CD8-positive, alpha-beta memory T cell (primary cell): ENCODE results near the gene RAMP1. TPM values are rescaled to one million over a fixed set of nuclear protein-coding genes. Genes with fewer than 3 reads are reported as not detected.

Experiments
- CTCF ChIA-PET: fragments of 350-600 bp; sonication (Branson Sonifier 250); formaldehyde crosslinking; loops from one replicate; lab custom pipeline; 2021; ENCODE audit warnings: antibody characterized with exemption; lab: Charles Lee
- POLR2A ChIA-PET: fragments of 350-600 bp; sonication (Branson Sonifier 250); formaldehyde crosslinking; loops from one replicate; lab custom pipeline; 2021; ENCODE audit warnings: antibody characterized with exemption; lab: Charles Lee
- DNase-seq, 5 donors: peaks; one replicate each; pipeline versions ENCODE4 v3.0.0 to v3.0.0-alpha.2; 2020 to 2022; ENCODE audit warnings: mixed read lengths in 1 of 5
- H3K27ac ChIP-seq: one replicate; pipeline ENCODE4 v1.7.0; 2013; ENCODE audit warnings: low read depth, mild to moderate bottlenecking, low read length, moderate library complexity
- H3K27me3 ChIP-seq: 2 replicates; pipeline ENCODE4 v1.7.0; 2013; ENCODE audit warnings: low read length, mild to moderate bottlenecking; ENCODE audit not compliant: insufficient read depth, poor library complexity, severe bottlenecking
- H3K36me3 ChIP-seq: 2 replicates; pipeline ENCODE4 v1.7.0; 2013; ENCODE audit warnings: mild to moderate bottlenecking, low read length, moderate library complexity; ENCODE audit not compliant: insufficient read depth
- H3K4me1 ChIP-seq: 2 replicates; pipeline ENCODE4 v1.7.0; 2013; ENCODE audit warnings: mild to moderate bottlenecking, low read length, moderate library complexity; ENCODE audit not compliant: insufficient read depth
- H3K4me3 ChIP-seq: 2 replicates; pipeline ENCODE4 v1.7.0; 2013; ENCODE audit warnings: mild to moderate bottlenecking, low read length
- H3K9me3 ChIP-seq: 2 replicates; pipeline ENCODE4 v1.7.0; 2013; ENCODE audit warnings: mild to moderate bottlenecking, low read length
- H3K27ac Mint-ChIP-seq, 8 donors: one replicate each; pipeline ENCODE4 v1.8.0; 2020 to 2021; ENCODE audit warnings: mixed read lengths in 8 of 8, mild to moderate bottlenecking in 6 of 8, inconsistent platforms in 3 of 8, moderate library complexity in 3 of 8
- H3K27me3 Mint-ChIP-seq, 2 donors: one replicate each; pipeline ENCODE4 v1.8.0; 2020 to 2021; ENCODE audit warnings: mixed read lengths in 2 of 2, mild to moderate bottlenecking in 1 of 2, moderate library complexity in 1 of 2
- H3K36me3 Mint-ChIP-seq, 3 donors: one replicate each; pipeline ENCODE4 v1.8.0; 2020 to 2021; ENCODE audit warnings: mixed read lengths in 3 of 3, inconsistent platforms in 1 of 3, mild to moderate bottlenecking in 1 of 3
- H3K4me1 Mint-ChIP-seq, 3 donors: one replicate each; pipeline ENCODE4 v1.8.0; 2020 to 2021; ENCODE audit warnings: mixed read lengths in 3 of 3, inconsistent platforms in 1 of 3, mild to moderate bottlenecking in 1 of 3
- H3K4me3 Mint-ChIP-seq, 7 donors: one replicate each; pipeline ENCODE4 v1.8.0; 2020 to 2021; ENCODE audit warnings: mixed read lengths in 7 of 7, mild to moderate bottlenecking in 6 of 7, moderate library complexity in 4 of 7, inconsistent platforms in 2 of 7
- H3K9me3 Mint-ChIP-seq, 5 donors: one replicate each; pipeline ENCODE4 v1.8.0; 2020 to 2022; ENCODE audit warnings: mixed read lengths in 5 of 5, mild to moderate bottlenecking in 3 of 5, moderate library complexity in 2 of 5, inconsistent platforms in 1 of 5
- polyA plus RNA-seq: library from polyadenylated mRNA; unstranded; fragments of 300-500 nt; fragmentation: Illumina TruSeq; gene quantifications from one replicate; pipeline ENCODE4 v1.2.3, GENCODE V29; 2021
- total RNA-seq, 2 experiments: library from RNA; stranded (reverse); gene quantifications; one replicate each; pipeline ENCODE4 v1.2.3, GENCODE V29; 2021

Gene RAMP1
- total and polyA plus RNA-seq, 3 experiments from 2014 or later, result 0.59 to 0.63 (median 0.60) TPM

GRCh38 chr2:237869343-237870102, 10.1 kb downstream of the RAMP1 start:
- Histone ChIP-seq H3K27me3 (no peaks in the 10 kb centered on the region), H3K27ac (no peak overlapping the region), H3K36me3 (no peaks in the 10 kb centered on the region), H3K4me1 (peaks cover 10% of the 10 kb centered on the region), H3K9me3 (no peaks in the 10 kb centered on the region), H3K4me3 (no peak overlapping the region)
- ChIA-PET CTCF (no interaction called here), POLR2A (no interaction called here)
- H3K4me1 Mint-ChIP-seq, result peaks cover 7 to 19% (median 8%) of the 10 kb centered on the region in 3 donors
- DNase-seq, result no peak
- H3K4me3 Mint-ChIP-seq, result no peak overlapping the region
- H3K27me3 Mint-ChIP-seq, result peaks cover 21 to 46% of the 10 kb centered on the region in 2 donors
- H3K9me3 Mint-ChIP-seq, result no peaks in the 10 kb centered on the region
- peaks cover 0 to 3% (median 0%) of the 10 kb centered on the region in 3 donors for H3K36me3 Mint-ChIP-seq
- no peak overlapping the region for H3K27ac Mint-ChIP-seq

GRCh38 chr2:237870126-237870525, 10.7 kb downstream of the RAMP1 start:
- Histone ChIP-seq H3K9me3 (no peaks in the 10 kb centered on the region), H3K36me3 (no peaks in the 10 kb centered on the region), H3K27me3 (no peaks in the 10 kb centered on the region), H3K27ac (no peak overlapping the region), H3K4me1 (peaks cover 10% of the 10 kb centered on the region), H3K4me3 (no peak overlapping the region)
- H3K4me1 Mint-ChIP-seq, result peaks cover 7 to 19% (median 8%) of the 10 kb centered on the region in 3 donors
- CTCF ChIA-PET, result no interaction called here
- H3K9me3 Mint-ChIP-seq, result no peaks in the 10 kb centered on the region
- POLR2A ChIA-PET, result no interaction called here
- peaks cover 17 to 41% of the 10 kb centered on the region in 2 donors for H3K27me3 Mint-ChIP-seq
- no peak overlapping the region for H3K4me3 Mint-ChIP-seq
- H3K27ac Mint-ChIP-seq, result no peak overlapping the region
- peaks cover 0 to 3% (median 0%) of the 10 kb centered on the region in 3 donors for H3K36me3 Mint-ChIP-seq
- DNase-seq, result no peak

GRCh38 chr2:237870754-237871651, 11.6 kb downstream of the RAMP1 start:
- Histone ChIP-seq H3K36me3 (no peaks in the 10 kb centered on the region), H3K27me3 (no peaks in the 10 kb centered on the region), H3K9me3 (no peaks in the 10 kb centered on the region), H3K4me1 (peaks cover 10% of the 10 kb centered on the region), H3K4me3 (no peak overlapping the region), H3K27ac (no peak overlapping the region)
- no peak for DNase-seq
- H3K27ac Mint-ChIP-seq, result peak overlapping the region in 1 of 8 donors; percentile 66
- H3K27me3 Mint-ChIP-seq, result peaks cover 17 to 41% of the 10 kb centered on the region in 2 donors
- POLR2A ChIA-PET, result no interaction called here
- CTCF ChIA-PET, result no interaction called here
- peaks cover 0 to 3% (median 0%) of the 10 kb centered on the region in 3 donors for H3K36me3 Mint-ChIP-seq
- no peaks in the 10 kb centered on the region for H3K9me3 Mint-ChIP-seq
- H3K4me3 Mint-ChIP-seq, result no peak overlapping the region
- peaks cover 7 to 19% (median 8%) of the 10 kb centered on the region in 3 donors for H3K4me1 Mint-ChIP-seq

GRCh38 chr2:237872178-237872887, 12.9 kb downstream of the RAMP1 start:
- peaks cover 17 to 43% of the 10 kb centered on the region in 2 donors for H3K27me3 Mint-ChIP-seq
- H3K4me1 Mint-ChIP-seq, result peaks cover 7 to 19% (median 8%) of the 10 kb centered on the region in 3 donors
- no peaks in the 10 kb centered on the region for H3K27me3 ChIP-seq
- H3K27ac Mint-ChIP-seq, result no peak overlapping the region
- ChIA-PET POLR2A (no interaction called here), CTCF (no interaction called here)
- no peak overlapping the region for H3K4me3 Mint-ChIP-seq
- H3K9me3 Mint-ChIP-seq, result no peaks in the 10 kb centered on the region
- no peaks in the 10 kb centered on the region for H3K36me3 ChIP-seq
- no peak overlapping the region for H3K27ac ChIP-seq
- peaks cover 0 to 3% (median 0%) of the 10 kb centered on the region in 3 donors for H3K36me3 Mint-ChIP-seq
- DNase-seq, result no peak
- H3K4me1 ChIP-seq, result peaks cover 10% of the 10 kb centered on the region
- H3K4me3 ChIP-seq, result no peak overlapping the region
- no peaks in the 10 kb centered on the region for H3K9me3 ChIP-seq

GRCh38 chr2:237873421-237873831, 14.0 kb downstream of the RAMP1 start:
- Mint-ChIP-seq H3K36me3 (peaks cover 0 to 3% (median 0%) of the 10 kb centered on the region in 3 donors), H3K4me3 (no peak overlapping the region), H3K4me1 (peaks cover 7 to 18% (median 7%) of the 10 kb centered on the region in 3 donors), H3K27ac (peak overlapping the region in 1 of 8 donors; percentile 64), H3K27me3 (peaks cover 17 to 39% of the 10 kb centered on the region in 2 donors), H3K9me3 (no peaks in the 10 kb centered on the region)
- H3K4me3 ChIP-seq, result no peak overlapping the region
- no peaks in the 10 kb centered on the region for H3K36me3 ChIP-seq
- H3K27me3 ChIP-seq, result no peaks in the 10 kb centered on the region
- peaks cover 10% of the 10 kb centered on the region for H3K4me1 ChIP-seq
- DNase-seq, result peak in 1 of 5 donors; percentile 14
- CTCF ChIA-PET, result no interaction called here
- no peaks in the 10 kb centered on the region for H3K9me3 ChIP-seq
- POLR2A ChIA-PET, result no interaction called here
- no peak overlapping the region for H3K27ac ChIP-seq

GRCh38 chr2:237873897-237874551, 14.6 kb downstream of the RAMP1 start:
- no peaks in the 10 kb centered on the region for H3K27me3 ChIP-seq
- no peaks in the 10 kb centered on the region for H3K36me3 ChIP-seq
- no peaks in the 10 kb centered on the region for H3K9me3 ChIP-seq
- POLR2A ChIA-PET, result no interaction called here
- DNase-seq, result no peak
- H3K4me1 ChIP-seq, result peaks cover 5% of the 10 kb centered on the region
- H3K36me3 Mint-ChIP-seq, result peaks cover 0 to 3% (median 0%) of the 10 kb centered on the region in 3 donors
- no peak overlapping the region for H3K27ac ChIP-seq
- no peak overlapping the region for H3K27ac Mint-ChIP-seq
- CTCF ChIA-PET, result no interaction called here
- H3K4me1 Mint-ChIP-seq, result peaks cover 1 to 12% (median 3%) of the 10 kb centered on the region in 3 donors
- H3K27me3 Mint-ChIP-seq, result peaks cover 14 to 33% of the 10 kb centered on the region in 2 donors
- no peak overlapping the region for H3K4me3 Mint-ChIP-seq
- no peaks in the 10 kb centered on the region for H3K9me3 Mint-ChIP-seq
- no peak overlapping the region for H3K4me3 ChIP-seq

- H3K4me3 ChIP-seq, result no peak overlapping the region
- Mint-ChIP-seq H3K36me3 (peaks cover 0 to 3% (median 0%) of the 10 kb centered on the region in 3 donors), H3K9me3 (no peaks in the 10 kb centered on the region), H3K4me1 (peaks cover 0 to 8% (median 0%) of the 10 kb centered on the region in 3 donors), H3K27me3 (peaks cover 11 to 26% of the 10 kb centered on the region in 2 donors), H3K4me3 (no peak overlapping the region), H3K27ac (no peak overlapping the region)
- H3K36me3 ChIP-seq, result no peaks in the 10 kb centered on the region
- no peaks in the 10 kb centered on the region for H3K9me3 ChIP-seq
- H3K4me1 ChIP-seq, result peaks cover 5% of the 10 kb centered on the region
- H3K27ac ChIP-seq, result no peak overlapping the region
- H3K27me3 ChIP-seq, result no peaks in the 10 kb centered on the region
- DNase-seq, result no peak
- CTCF ChIA-PET, result no interaction called here
- POLR2A ChIA-PET, result no interaction called here
Observed at GRCh38 chr2:237874585-237875161, 15.2 kb downstream of the RAMP1 start.
